Activated CD4-positive, alpha-beta T cell treated with anti-CD3 and anti-CD28 coated beads, Interleukin-2, amount 10 ng/mL, durations not matched to agents 24 days and 14 days (primary cell): ENCODE measurements around the gene DAZAP1. TPM values are rescaled to one million over a fixed set of nuclear protein-coding genes. Genes with fewer than 3 reads are reported as not detected.

ENCODE experiments used
- DNase-seq: peaks from one replicate; pipeline ENCODE4 v3.0.0; 2022
- H3K27ac Mint-ChIP-seq: one replicate; pipeline ENCODE4 v1.8.0; 2022; ENCODE audit warnings: mild to moderate bottlenecking, mixed read lengths
- H3K27me3 Mint-ChIP-seq: one replicate; pipeline ENCODE4 v1.8.0; 2022; ENCODE audit warnings: mixed read lengths
- H3K36me3 Mint-ChIP-seq: one replicate; pipeline ENCODE4 v1.8.0; 2022; ENCODE audit warnings: low read depth, mild to moderate bottlenecking, mixed read lengths
- H3K4me1 Mint-ChIP-seq: one replicate; pipeline ENCODE4 v1.8.0; 2021; ENCODE audit warnings: mixed read lengths
- H3K4me3 Mint-ChIP-seq: one replicate; pipeline ENCODE4 v1.8.0; 2022; ENCODE audit warnings: mild to moderate bottlenecking, moderate library complexity, mixed read lengths
- H3K9me3 Mint-ChIP-seq: one replicate; pipeline ENCODE4 v1.8.0; 2021; ENCODE audit warnings: mixed read lengths
- intact Hi-C: fragments of 100-400 bp; cut with micrococcal nuclease; formaldehyde crosslinking; loops from one replicate; pipeline ENCODE4 v1.15.1; 2023
- total RNA-seq: library from RNA; stranded (reverse); gene quantifications from 2 replicates; pipeline ENCODE4 v1.2.3, GENCODE V29; 2022

DAZAP1 gene
- total RNA-seq, 1 donor from 2014 or later: 323 TPM

GRCh38 chr19:1383312-1384084 lies 23.9 kb upstream of the DAZAP1 start, which contains the start of gene NDUFS7:
NDUFS7 (plus strand) TSS chr19:1383907; CDS start chr19:1383927, 20 bp downstream.
- Mint-ChIP-seq H3K4me1 (peaks cover 19% of the 10 kb centered on the region), H3K27ac (peak within 1 kb of the TSS; percentile 97), H3K36me3 (peaks cover 6% of the 10 kb centered on the region), H3K4me3 (peak within 1 kb of the TSS; percentile 92), H3K27me3 (peaks cover 9% of the 10 kb centered on the region), H3K9me3 (peaks cover 4% of the 10 kb centered on the region)
- DNase-seq: peak; percentile 98
- intact Hi-C loops: loop anchor here (1.0 to 2.0 kb wide), 4 partner anchors 23 to 108 kb away; partner anchors contain the start of genes C19orf25, DAZAP1 and FAM174C

GRCh38 chr19:1384085-1384462 lies 23.3 kb upstream of the DAZAP1 start:
- intact Hi-C loops: no loop called here
- no peak for DNase-seq
- Mint-ChIP-seq H3K36me3 (peaks cover 9% of the 10 kb centered on the region), H3K4me3 (peak overlapping the region; percentile 92), H3K27ac (peak overlapping the region; percentile 62), H3K9me3 (peaks cover 4% of the 10 kb centered on the region), H3K4me1 (peaks cover 19% of the 10 kb centered on the region), H3K27me3 (peaks cover 9% of the 10 kb centered on the region)

GRCh38 chr19:1384478-1385110 lies 22.8 kb upstream of the DAZAP1 start:
- Mint-ChIP-seq H3K9me3 (peaks cover 4% of the 10 kb centered on the region), H3K27me3 (peaks cover 9% of the 10 kb centered on the region), H3K27ac (peak overlapping the region; percentile 62), H3K4me3 (peak overlapping the region; percentile 92), H3K36me3 (peaks cover 14% of the 10 kb centered on the region), H3K4me1 (peaks cover 19% of the 10 kb centered on the region)
- DNase-seq: no peak
- intact Hi-C loops: no loop called here

- Mint-ChIP-seq H3K4me3 (no peak overlapping the region), H3K27me3 (peaks cover 9% of the 10 kb centered on the region), H3K9me3 (peaks cover 4% of the 10 kb centered on the region), H3K27ac (no peak overlapping the region), H3K4me1 (peaks cover 19% of the 10 kb centered on the region), H3K36me3 (peaks cover 23% of the 10 kb centered on the region)
- intact Hi-C loops: no loop called here
- DNase-seq: no peak
These were observed 21.6 kb upstream of the DAZAP1 start for GRCh38 chr19:1385816-1386215.

GRCh38 chr19:1386945-1387683 lies 20.3 kb upstream of the DAZAP1 start:
- no peak overlapping the region for H3K4me3 Mint-ChIP-seq
- peaks cover 28% of the 10 kb centered on the region for H3K36me3 Mint-ChIP-seq
- H3K27ac Mint-ChIP-seq: no peak overlapping the region

GRCh38 chr19:1387684-1388636 lies 19.4 kb upstream of the DAZAP1 start:
- Mint-ChIP-seq H3K4me1 (peaks cover 13% of the 10 kb centered on the region), H3K4me3 (no peak overlapping the region), H3K27me3 (peaks cover 8% of the 10 kb centered on the region), H3K9me3 (peaks cover 4% of the 10 kb centered on the region), H3K27ac (no peak overlapping the region), H3K36me3 (peaks cover 31% of the 10 kb centered on the region)
- intact Hi-C loops: no loop called here
- no peak for DNase-seq

More at GRCh38 chr19:1386945-1387683, 20.3 kb upstream of the DAZAP1 start:
- DNase-seq: no peak
- Mint-ChIP-seq H3K9me3 (peaks cover 4% of the 10 kb centered on the region), H3K27me3 (peaks cover 9% of the 10 kb centered on the region), H3K4me1 (peaks cover 15% of the 10 kb centered on the region)
- intact Hi-C loops: no loop called here

- no peak overlapping the region for H3K4me3 Mint-ChIP-seq
- intact Hi-C loops: no loop called here
- H3K4me1 Mint-ChIP-seq: peaks cover 7% of the 10 kb centered on the region
- peaks cover under 1% of the 10 kb centered on the region for H3K27me3 Mint-ChIP-seq
- H3K9me3 Mint-ChIP-seq: no peaks in the 10 kb centered on the region
- H3K27ac Mint-ChIP-seq: no peak overlapping the region
- DNase-seq: no peak
- H3K36me3 Mint-ChIP-seq: peaks cover 29% of the 10 kb centered on the region
These were observed 18.8 kb upstream of the DAZAP1 start for GRCh38 chr19:1388637-1389026.

- intact Hi-C loops: no loop called here
- no peak overlapping the region for H3K4me3 Mint-ChIP-seq
- H3K36me3 Mint-ChIP-seq: peaks cover 29% of the 10 kb centered on the region
- no peaks in the 10 kb centered on the region for H3K9me3 Mint-ChIP-seq
- DNase-seq: no peak
- H3K4me1 Mint-ChIP-seq: peaks cover 7% of the 10 kb centered on the region
- H3K27me3 Mint-ChIP-seq: no peaks in the 10 kb centered on the region
- no peak overlapping the region for H3K27ac Mint-ChIP-seq
These were observed 18.1 kb upstream of the DAZAP1 start for GRCh38 chr19:1389033-1389940.

GRCh38 chr19:1390890-1391423 lies 16.4 kb upstream of the DAZAP1 start:
- intact Hi-C loops: no loop called here
- Mint-ChIP-seq H3K27me3 (no peaks in the 10 kb centered on the region), H3K4me3 (no peak overlapping the region), H3K36me3 (peaks cover 29% of the 10 kb centered on the region), H3K27ac (no peak overlapping the region), H3K9me3 (no peaks in the 10 kb centered on the region), H3K4me1 (peaks cover 2% of the 10 kb centered on the region)
- no peak for DNase-seq

- Mint-ChIP-seq H3K36me3 (peaks cover 28% of the 10 kb centered on the region), H3K27me3 (no peaks in the 10 kb centered on the region), H3K9me3 (no peaks in the 10 kb centered on the region), H3K4me1 (peaks cover 3% of the 10 kb centered on the region), H3K27ac (no peak overlapping the region), H3K4me3 (no peak overlapping the region)
- intact Hi-C loops: no loop called here
- DNase-seq: no peak
These were observed 15.0 kb upstream of the DAZAP1 start for GRCh38 chr19:1392407-1392806.

GRCh38 chr19:1392939-1393530 lies 14.4 kb upstream of the DAZAP1 start:
- H3K36me3 Mint-ChIP-seq: peaks cover 28% of the 10 kb centered on the region
- H3K27ac Mint-ChIP-seq: no peak overlapping the region
- intact Hi-C loops: no loop called here
- H3K27me3 Mint-ChIP-seq: no peaks in the 10 kb centered on the region
- no peak for DNase-seq
- no peaks in the 10 kb centered on the region for H3K9me3 Mint-ChIP-seq
- peaks cover 3% of the 10 kb centered on the region for H3K4me1 Mint-ChIP-seq
- H3K4me3 Mint-ChIP-seq: no peak overlapping the region

- peaks cover 5% of the 10 kb centered on the region for H3K4me1 Mint-ChIP-seq
- peaks cover 26% of the 10 kb centered on the region for H3K36me3 Mint-ChIP-seq
- no peak for DNase-seq
- H3K4me3 Mint-ChIP-seq: no peak overlapping the region
- no peak overlapping the region for H3K27ac Mint-ChIP-seq
- no peaks in the 10 kb centered on the region for H3K27me3 Mint-ChIP-seq
- H3K9me3 Mint-ChIP-seq: no peaks in the 10 kb centered on the region
- intact Hi-C loops: no loop called here
These were observed 13.5 kb upstream of the DAZAP1 start for GRCh38 chr19:1393841-1394240.
